Measurements from ENCODE around the gene NLN.

GRCh38 chr5:65734921-65735320 is 12.9 kb downstream of the NLN start:
- TF ChIP-seq CTCF (conservative IDR thresholded peaks at IDR 0.05; ENCODE audit: low read length) = no peak
- TF ChIP-seq EZH2phosphoT487 (IDR thresholded peaks at IDR 0.05; ENCODE audit: borderline replicate concordance) = no peak
